Measurements from ENCODE around the gene ACTRT2. TPM values are rescaled to one million over a fixed set of nuclear protein-coding genes. Genes with fewer than 3 reads are reported as not detected.

The ACTRT2 gene
- total and polyA plus RNA-seq, 10 donors, result not detected

DNA sequence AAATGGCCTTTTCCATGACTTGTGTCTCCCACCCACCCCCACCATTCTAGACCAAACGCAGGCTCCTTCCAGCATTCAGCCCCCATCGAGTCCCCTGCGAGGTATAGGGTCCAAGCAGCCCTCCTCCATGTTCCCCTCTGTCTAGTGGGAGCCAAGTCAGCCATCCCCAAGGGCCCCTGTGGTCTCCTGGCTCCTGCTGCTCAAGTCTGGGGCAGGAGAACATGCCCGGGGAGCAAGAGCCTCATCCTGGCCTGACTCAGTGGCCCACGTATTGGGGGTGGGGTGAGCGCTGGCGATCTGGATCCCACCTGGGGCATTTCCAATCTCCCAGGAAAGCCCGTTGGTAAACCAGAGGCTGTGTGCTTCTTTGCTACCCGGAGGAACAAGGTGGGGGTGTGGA, 43.6 kb downstream of the ACTRT2 start:
- Histone ChIP-seq H3K4me1 (peaks cover 0 to 42% (median 22%) of the 10 kb centered on the region in 6 donors), H3K36me3 (no peaks in the 10 kb centered on the region), H3K9me3 (no peaks in the 10 kb centered on the region), H3K4me3 (no peak overlapping the region), H3K27me3 (replicated peaks in 1 of 7) (peaks cover 0 to 98% (median 68%) of the 10 kb centered on the region in 7 donors), H3K27ac (no peak overlapping the region)
- TF ChIP-seq POLR2AphosphoS5 (IDR thresholded peaks at IDR 0.05) (no peak), POLR2A (IDR thresholded peaks at IDR 0.05) (no peak)
- TF ChIP-seq, protein P1, sequence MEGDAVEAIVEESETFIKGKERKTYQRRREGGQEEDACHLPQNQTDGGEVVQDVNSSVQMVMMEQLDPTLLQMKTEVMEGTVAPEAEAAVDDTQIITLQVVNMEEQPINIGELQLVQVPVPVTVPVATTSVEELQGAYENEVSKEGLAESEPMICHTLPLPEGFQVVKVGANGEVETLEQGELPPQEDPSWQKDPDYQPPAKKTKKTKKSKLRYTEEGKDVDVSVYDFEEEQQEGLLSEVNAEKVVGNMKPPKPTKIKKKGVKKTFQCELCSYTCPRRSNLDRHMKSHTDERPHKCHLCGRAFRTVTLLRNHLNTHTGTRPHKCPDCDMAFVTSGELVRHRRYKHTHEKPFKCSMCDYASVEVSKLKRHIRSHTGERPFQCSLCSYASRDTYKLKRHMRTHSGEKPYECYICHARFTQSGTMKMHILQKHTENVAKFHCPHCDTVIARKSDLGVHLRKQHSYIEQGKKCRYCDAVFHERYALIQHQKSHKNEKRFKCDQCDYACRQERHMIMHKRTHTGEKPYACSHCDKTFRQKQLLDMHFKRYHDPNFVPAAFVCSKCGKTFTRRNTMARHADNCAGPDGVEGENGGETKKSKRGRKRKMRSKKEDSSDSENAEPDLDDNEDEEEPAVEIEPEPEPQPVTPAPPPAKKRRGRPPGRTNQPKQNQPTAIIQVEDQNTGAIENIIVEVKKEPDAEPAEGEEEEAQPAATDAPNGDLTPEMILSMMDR (IDR thresholded peaks at IDR 0.05 in 8 of 11, conservative IDR thresholded peaks at IDR 0.05 in 3 of 11), result no peak
- 76 to 82% (median 80%) methylated on average over 9 of the region's 9 CpGs for WGBS, 5 donors
- DNase-seq, result no peak
- intact Hi-C loops (cut with DNase I; ENCODE audit: low total_unique reads), result no loop called here

DNA sequence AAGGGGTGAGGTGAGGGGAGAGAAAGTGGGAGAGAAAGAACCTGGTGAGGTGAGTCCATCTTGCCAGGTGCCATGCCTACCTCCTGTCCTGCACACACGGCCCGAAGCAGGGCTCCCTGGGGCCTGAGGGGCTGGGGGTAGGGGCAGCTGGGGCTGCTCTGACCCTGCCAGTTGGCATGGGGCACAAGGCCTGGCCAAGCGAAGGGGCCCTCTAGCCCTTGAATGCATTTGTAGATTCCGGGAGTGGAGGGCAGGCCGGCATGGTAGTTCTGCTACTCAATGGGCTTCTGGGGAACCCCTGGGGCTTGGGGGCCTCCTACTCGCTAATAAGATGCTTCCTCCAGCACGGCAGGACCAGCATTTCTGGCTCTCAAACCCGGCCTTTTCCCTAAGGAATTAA, 44.1 kb downstream of the ACTRT2 start:
- H3K4me1 ChIP-seq, result peaks cover 0 to 44% (median 24%) of the 10 kb centered on the region in 6 donors
- peaks cover 0 to 98% (median 70%) of the 10 kb centered on the region in 7 donors for H3K27me3 ChIP-seq (replicated peaks in 1 of 7)
- intact Hi-C loops (cut with DNase I; ENCODE audit: low total_unique reads), result no loop called here
- H3K27ac ChIP-seq, result no peak overlapping the region
- no peaks in the 10 kb centered on the region for H3K9me3 ChIP-seq
- DNase-seq, result peak; percentile 54
- TF ChIP-seq POLR2AphosphoS5 (IDR thresholded peaks at IDR 0.05) (no peak), POLR2A (IDR thresholded peaks at IDR 0.05) (no peak)
- TF ChIP-seq, protein P1 (IDR thresholded peaks at IDR 0.05 in 8 of 11, conservative IDR thresholded peaks at IDR 0.05 in 3 of 11), result no peak
- no peaks in the 10 kb centered on the region for H3K36me3 ChIP-seq
- H3K4me3 ChIP-seq, result no peak overlapping the region
- 75 to 84% (median 83%) methylated on average over 8 of the region's 8 CpGs for WGBS, 5 donors

DNA sequence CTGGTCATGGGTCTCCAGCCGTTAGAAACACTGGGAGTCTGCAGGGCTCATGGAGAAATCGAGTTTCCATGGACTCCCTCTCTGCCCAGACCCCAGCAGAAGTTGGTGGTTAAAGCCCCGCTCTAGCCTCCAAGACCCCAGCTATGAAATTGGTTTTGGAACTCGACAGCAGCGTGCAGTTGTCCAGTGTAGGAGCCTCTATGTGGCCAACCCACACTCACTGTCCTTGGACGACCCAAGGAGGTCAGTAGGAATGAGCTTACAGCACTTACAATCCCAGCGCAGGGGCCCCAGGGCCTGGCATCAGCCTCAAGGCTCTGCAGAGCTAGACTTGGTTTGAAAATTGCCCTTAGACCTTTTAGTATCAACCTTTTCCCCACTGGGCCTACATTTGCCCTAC, 44.5 kb downstream of the ACTRT2 start:
- TF ChIP-seq, protein P1 (IDR thresholded peaks at IDR 0.05 in 8 of 11, conservative IDR thresholded peaks at IDR 0.05 in 3 of 11), result no peak
- TF ChIP-seq POLR2AphosphoS5 (IDR thresholded peaks at IDR 0.05) (no peak), POLR2A (IDR thresholded peaks at IDR 0.05) (no peak)
- intact Hi-C loops (cut with DNase I; ENCODE audit: low total_unique reads), result no loop called here
- no peak for DNase-seq
- H3K36me3 ChIP-seq, result no peaks in the 10 kb centered on the region
- peaks cover 0 to 98% (median 74%) of the 10 kb centered on the region in 7 donors for H3K27me3 ChIP-seq (replicated peaks in 1 of 7)
- 76 to 90% (median 81%) methylated on average over 2 to 7 of the region's 7 CpGs for WGBS, 5 donors
- no peak overlapping the region for H3K27ac ChIP-seq
- H3K9me3 ChIP-seq, result no peaks in the 10 kb centered on the region
- no peak overlapping the region for H3K4me3 ChIP-seq
- H3K4me1 ChIP-seq, result peaks cover 2 to 48% (median 28%) of the 10 kb centered on the region in 6 donors

GRCh38 chr1:3066250-3066711, 45.0 kb downstream of the ACTRT2 start:
- Histone ChIP-seq H3K4me1 (peaks cover 4 to 53% (median 32%) of the 10 kb centered on the region in 6 donors), H3K4me3 (no peak overlapping the region), H3K27me3 (replicated peaks in 1 of 7) (peaks cover 0 to 99% (median 79%) of the 10 kb centered on the region in 7 donors), H3K36me3 (no peaks in the 10 kb centered on the region), H3K27ac (no peak overlapping the region), H3K9me3 (no peaks in the 10 kb centered on the region)
- intact Hi-C loops (cut with DNase I; ENCODE audit: low total_unique reads), result no loop called here
- peak; percentile 70 for DNase-seq
- TF ChIP-seq POLR2AphosphoS5 (IDR thresholded peaks at IDR 0.05) (peak in 1 of 3 donors; percentile 13), POLR2A (IDR thresholded peaks at IDR 0.05) (no peak)
- TF ChIP-seq, protein P1 (IDR thresholded peaks at IDR 0.05 in 8 of 11, conservative IDR thresholded peaks at IDR 0.05 in 3 of 11), result peak in 6 of 11 experiments; percentile 21 to 45 (median 36)
- WGBS, 5 donors, result 53 to 73% (median 64%) methylated on average over 2 to 11 of the region's 11 CpGs
